Esophagus muscularis mucosa (tissue), 3 donors: ENCODE data around the gene MGAT4C.

Source experiments
- POLR2AphosphoS5 ChIP-seq, 2 donors: sonication (generic); formaldehyde crosslinking; IDR thresholded peaks; one replicate each; pipeline ENCODE4 v1.6.1; 2017; ENCODE audit warnings: antibody characterized with exemption in 2 of 2
- TF ChIP-seq, protein P1 (sequence below), 3 experiments: fragments of 200-600 bp in 2 of 3; fragments of 450-650 bp in 1 of 3; sonication (generic) in 2 of 3; IDR thresholded peaks; one replicate each; pipeline ENCODE4 v1.5.1; 2017 to 2019; ENCODE audit warnings: antibody characterized with exemption in 3 of 3, mild to moderate bottlenecking in 2 of 3, moderate library complexity in 1 of 3

DNA sequence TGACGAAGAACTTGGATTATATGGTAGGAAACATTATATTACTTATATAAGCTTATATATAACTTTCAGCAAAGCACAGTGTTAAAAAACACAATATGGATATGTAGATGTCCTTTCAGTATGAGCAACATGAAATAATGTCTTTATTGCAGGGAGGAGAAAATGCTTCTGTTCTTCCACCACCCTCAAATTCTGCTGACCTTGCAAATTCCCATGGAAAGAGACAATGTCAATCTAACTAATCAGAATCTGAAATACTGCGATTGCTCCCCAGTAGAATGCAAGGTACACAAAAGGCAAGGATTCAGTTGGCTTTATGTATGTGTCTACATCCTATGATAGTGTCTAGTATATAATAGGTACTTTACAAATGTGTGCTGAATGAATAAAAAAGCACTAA lies 26.4 kb downstream of the MGAT4C start:
- TF ChIP-seq, protein P1, sequence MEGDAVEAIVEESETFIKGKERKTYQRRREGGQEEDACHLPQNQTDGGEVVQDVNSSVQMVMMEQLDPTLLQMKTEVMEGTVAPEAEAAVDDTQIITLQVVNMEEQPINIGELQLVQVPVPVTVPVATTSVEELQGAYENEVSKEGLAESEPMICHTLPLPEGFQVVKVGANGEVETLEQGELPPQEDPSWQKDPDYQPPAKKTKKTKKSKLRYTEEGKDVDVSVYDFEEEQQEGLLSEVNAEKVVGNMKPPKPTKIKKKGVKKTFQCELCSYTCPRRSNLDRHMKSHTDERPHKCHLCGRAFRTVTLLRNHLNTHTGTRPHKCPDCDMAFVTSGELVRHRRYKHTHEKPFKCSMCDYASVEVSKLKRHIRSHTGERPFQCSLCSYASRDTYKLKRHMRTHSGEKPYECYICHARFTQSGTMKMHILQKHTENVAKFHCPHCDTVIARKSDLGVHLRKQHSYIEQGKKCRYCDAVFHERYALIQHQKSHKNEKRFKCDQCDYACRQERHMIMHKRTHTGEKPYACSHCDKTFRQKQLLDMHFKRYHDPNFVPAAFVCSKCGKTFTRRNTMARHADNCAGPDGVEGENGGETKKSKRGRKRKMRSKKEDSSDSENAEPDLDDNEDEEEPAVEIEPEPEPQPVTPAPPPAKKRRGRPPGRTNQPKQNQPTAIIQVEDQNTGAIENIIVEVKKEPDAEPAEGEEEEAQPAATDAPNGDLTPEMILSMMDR (IDR thresholded peaks at IDR 0.05), result no peak
- no peak for TF ChIP-seq POLR2AphosphoS5 (IDR thresholded peaks at IDR 0.05)
